Measurements from ENCODE around the gene FLYWCH1. TPM values are rescaled to one million over a fixed set of nuclear protein-coding genes. Genes with fewer than 3 reads are reported as not detected.

The FLYWCH1 gene
- total and polyA plus RNA-seq, 9 of the 15 experiments (the other 6 are each of a cell fraction or from before 2014, with no cell fraction given), result 0.18 to 33.6 (median 11.3) TPM

GRCh38 chr16:2911638-2912329 lies at the start of gene FLYWCH1 (continued):
- TF ChIP-seq TFAP4 (CRISPR knock-in tag; IDR thresholded peaks at IDR 0.05; ENCODE audit: borderline replicate concordance) (peak; percentile 82), ZNF175 (CRISPR knock-in tag; IDR thresholded peaks at IDR 0.05; ENCODE audit: low read depth) (peak; percentile 70; the same call in 1 of the 2 replicates), HOMEZ (CRISPR knock-in tag; IDR thresholded peaks at IDR 0.05) (peak; percentile 73; the same call in 1 of the 2 replicates), HDAC8 (tag; IDR thresholded peaks at IDR 0.05) (peak; percentile 90)

DNA sequence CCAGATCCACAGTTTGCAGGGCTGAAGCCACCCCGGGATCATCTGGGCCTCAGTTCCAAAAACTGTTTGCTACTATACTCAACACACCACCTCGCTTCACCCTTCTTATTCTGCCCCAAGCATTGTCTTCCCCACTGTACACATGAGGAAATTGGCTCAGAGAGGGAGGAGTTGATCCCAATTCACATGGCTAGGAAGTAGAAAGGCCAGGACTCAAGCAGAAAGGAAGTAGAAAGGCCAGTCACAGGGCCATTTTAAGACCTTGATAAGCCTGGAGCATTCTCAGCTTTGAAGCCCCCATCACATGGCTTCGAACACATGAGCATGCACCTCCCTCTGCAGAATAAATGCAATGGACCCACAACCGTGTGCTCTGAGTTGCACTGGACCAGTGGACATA lies 46.1 kb upstream of the FLYWCH1 start:
- in situ Hi-C loops (cut with MboI), result no loop called here
- POLR2A ChIA-PET, result no interaction called here
- TF ChIP-seq E2F1 (CRISPR knock-in tag; IDR thresholded peaks at IDR 0.05) (no peak), PML (IDR thresholded peaks at IDR 0.05; ENCODE audit: low read length) (no peak), XRCC5 (IDR thresholded peaks at IDR 0.05; ENCODE audit: low read depth, low read length) (no peak), PRMT5 (CRISPR knock-in tag; IDR thresholded peaks at IDR 0.05) (no peak), JUND (IDR thresholded peaks at IDR 0.05; ENCODE audit: borderline replicate concordance, low read depth, low read length) (no peak), JUND (tag; IDR thresholded peaks at IDR 0.05; ENCODE audit: borderline replicate concordance, low read depth, low read length) (no peak), CHD2 (IDR thresholded peaks at IDR 0.05; ENCODE audit: low read depth, low read length) (no peak), CC2D1A (IDR thresholded peaks at IDR 0.05) (no peak), DMBX1 (CRISPR knock-in tag; IDR thresholded peaks at IDR 0.05; ENCODE audit: borderline replicate concordance) (no peak), ESRRA (IDR thresholded peaks at IDR 0.05; ENCODE audit: borderline replicate concordance, low read depth) (no peak), BCL6 (CRISPR knock-in tag; IDR thresholded peaks at IDR 0.05) (no peak)
- TF ChIP-seq, protein P1, sequence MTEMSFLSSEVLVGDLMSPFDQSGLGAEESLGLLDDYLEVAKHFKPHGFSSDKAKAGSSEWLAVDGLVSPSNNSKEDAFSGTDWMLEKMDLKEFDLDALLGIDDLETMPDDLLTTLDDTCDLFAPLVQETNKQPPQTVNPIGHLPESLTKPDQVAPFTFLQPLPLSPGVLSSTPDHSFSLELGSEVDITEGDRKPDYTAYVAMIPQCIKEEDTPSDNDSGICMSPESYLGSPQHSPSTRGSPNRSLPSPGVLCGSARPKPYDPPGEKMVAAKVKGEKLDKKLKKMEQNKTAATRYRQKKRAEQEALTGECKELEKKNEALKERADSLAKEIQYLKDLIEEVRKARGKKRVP (CRISPR knock-in tag; IDR thresholded peaks at IDR 0.05), result no peak
- TF ChIP-seq, protein P2, sequence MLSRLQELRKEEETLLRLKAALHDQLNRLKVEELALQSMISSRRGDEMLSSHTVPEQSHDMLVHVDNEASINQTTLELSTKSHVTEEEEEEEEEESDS (CRISPR knock-in tag; IDR thresholded peaks at IDR 0.05), result no peak

More for the DNA sequence above, 46.1 kb upstream of the FLYWCH1 start:
- no peak for FAIRE-seq
- H3K4me2 ChIP-seq (ENCODE audit: insufficient read depth, low read length), result no peak overlapping the region
- intact Hi-C loops (cut with micrococcal nuclease), result no loop called here
- no peaks in the 10 kb centered on the region for H3K79me2 ChIP-seq (ENCODE audit: control insufficient read depth, insufficient read depth, low read length)
- H3K4me3 ChIP-seq, result no peak overlapping the region
- CTCF ChIA-PET (ENCODE audit: low intra/inter-chr PET ratio), result no interaction called here
- H3K36me3 ChIP-seq (ENCODE audit: control insufficient read depth, insufficient read depth, low read length), result no peaks in the 10 kb centered on the region
- H3K9me1 ChIP-seq (ENCODE audit: control insufficient read depth, insufficient read depth, low read length), result no peaks in the 10 kb centered on the region
- H3K27ac ChIP-seq (ENCODE audit: extremely low read depth, low read depth, low read length), result no peak overlapping the region
- DNase-seq (ENCODE audit: extremely low read depth in 1 of 4, low spot score in 3 of 4), result no peak
- H4K20me1 ChIP-seq (replicated peaks; ENCODE audit: control insufficient read depth, insufficient read depth, low read length), result no peaks in the 10 kb centered on the region
- H3K27me3 ChIP-seq (ENCODE audit: control insufficient read depth in 2 of 2, insufficient read depth in 2 of 2, low read length in 2 of 2), result peaks cover 3 to 14% of the 10 kb centered on the region in 2 experiments; a peak in 2 of 5 replicates
- H3K9me3 ChIP-seq (replicated peaks; ENCODE audit: control insufficient read depth, insufficient read depth, low read depth, low read length), result no peaks in the 10 kb centered on the region
- no peak overlapping the region for H2AFZ ChIP-seq (ENCODE audit: low read depth, low read length)
- ATAC-seq, result no peak
- peaks cover 4 to 8% of the 10 kb centered on the region in 2 experiments; a peak in 3 of 5 replicates for H3K4me1 ChIP-seq (replicated peaks in 1 of 2; ENCODE audit: control insufficient read depth in 2 of 2, insufficient read depth in 2 of 2, low read length in 2 of 2)
- 5% methylated on average over 4 of the region's 4 CpGs for WGBS (ENCODE audit: insufficient coverage, low coverage, missing lambda C conversion rate)
- no TSS peak for BruUV-seq (replicated peaks)
- H3K9ac ChIP-seq (ENCODE audit: insufficient read depth in 1 of 2, low read depth in 2 of 2, low read length in 2 of 2), result no peak overlapping the region

Measured in K562 (cell line).